HEK293 (cell line): ENCODE results near the gene FXR1.

Experiments used
- CTCF ChIA-PET: fragments of 350-600 bp; formaldehyde crosslinking; extraction: SDS; loops from one replicate; lab custom pipeline; 2021; ENCODE audit warnings: antibody characterized with exemption; lab: Yijun Ruan, JAX
- POLR2A ChIA-PET: fragments of 300-600 bp; formaldehyde crosslinking; extraction: SDS; loops from one replicate; lab custom pipeline; 2020; ENCODE audit warnings: antibody characterized with exemption, inconsistent platforms; lab: Yijun Ruan, JAX
- H3K27ac ChIP-seq: fragments of 200-500 bp; sonication (Bioruptor generic); 2 replicates; pipeline ENCODE4 v1.5.1; 2014; ENCODE audit warnings: low read depth, low read length, control low read depth, inconsistent platforms; ENCODE audit errors: extremely low read depth
- H3K36me3 ChIP-seq, 2 experiments: fragments of 200-500 bp in 1 of 2; sonication (Bioruptor generic) in 1 of 2; 1 replicate in 1 of 2; 2 replicates in 1 of 2; pipeline ENCODE4 v1.5.1; 2014 to 2017; ENCODE audit warnings: inconsistent platforms in 2 of 2, low read length in 2 of 2; ENCODE audit not compliant: control insufficient read depth in 2 of 2, insufficient read depth in 1 of 2
- H3K4me1 ChIP-seq: fragments of 200-500 bp; sonication (Bioruptor generic); 2 replicates; pipeline ENCODE4 v1.5.1; 2014; ENCODE audit warnings: mild to moderate bottlenecking, low read length, inconsistent platforms; ENCODE audit not compliant: control insufficient read depth, insufficient read depth
- H3K4me3 ChIP-seq: 2 replicates; pipeline ENCODE4 v1.5.1; 2011; ENCODE audit warnings: low read depth, mild to moderate bottlenecking, control low read depth, low read length, moderate library complexity
- H3K9me3 ChIP-seq: fragments of 200-500 bp; sonication (Bioruptor generic); 2 replicates; pipeline ENCODE4 v1.5.1; 2014; ENCODE audit warnings: low read depth, low read length, inconsistent platforms; ENCODE audit not compliant: control insufficient read depth, insufficient read depth
- BCL11A ChIP-seq: fragments of 450-650 bp; formaldehyde crosslinking; IDR thresholded peaks from 2 replicates; pipeline ENCODE4 v1.5.1; 2016; ENCODE audit warnings: low read depth, missing biosample characterization, missing genetic modification characterization
- FEZF1 ChIP-seq: fragments of 450-650 bp; formaldehyde crosslinking; IDR thresholded peaks from 2 replicates; pipeline ENCODE4 v1.5.1; 2016; ENCODE audit warnings: missing biosample characterization, missing genetic modification characterization
- KLF1 ChIP-seq: fragments of 450-650 bp; formaldehyde crosslinking; IDR thresholded peaks from 2 replicates; pipeline ENCODE4 v1.5.1; 2016; ENCODE audit warnings: missing biosample characterization, missing genetic modification characterization
- OVOL3 ChIP-seq: fragments of 450-650 bp; formaldehyde crosslinking; IDR thresholded peaks from 2 replicates; pipeline ENCODE4 v1.5.1; 2016; ENCODE audit warnings: missing biosample characterization, missing genetic modification characterization
- TRIM28 ChIP-seq: IDR thresholded peaks from 2 replicates; pipeline ENCODE4 v1.6.1; 2011; ENCODE audit warnings: low read length, control low read depth, borderline replicate concordance
- ZBTB48 ChIP-seq: fragments of 450-650 bp; formaldehyde crosslinking; IDR thresholded peaks from 2 replicates; pipeline ENCODE4 v1.5.1; 2016; ENCODE audit warnings: missing biosample characterization, missing genetic modification characterization
- ZNF121 ChIP-seq: fragments of 450-650 bp; formaldehyde crosslinking; IDR thresholded peaks from 2 replicates; pipeline ENCODE4 v1.5.1; 2016; ENCODE audit warnings: missing biosample characterization, missing genetic modification characterization
- ZNF155 ChIP-seq: fragments of 450-650 bp; formaldehyde crosslinking; IDR thresholded peaks from 2 replicates; pipeline ENCODE4 v1.5.1; 2016; ENCODE audit warnings: missing biosample characterization, missing genetic modification characterization
- ZNF274 ChIP-seq, 2 experiments: fragments of 200-500 bp in 1 of 2; fragments of 450-650 bp in 1 of 2; sonication (Bioruptor generic) in 1 of 2; formaldehyde crosslinking in 1 of 2; IDR thresholded peaks; 2 replicates each; pipeline versions ENCODE4 v1.5.1 to v1.6.1; 2014 to 2016; ENCODE audit warnings: borderline replicate concordance in 1 of 2, inconsistent platforms in 1 of 2, low read length in 1 of 2, missing biosample characterization in 1 of 2, missing genetic modification characterization in 1 of 2
- ZNF311 ChIP-seq: fragments of 450-650 bp; formaldehyde crosslinking; IDR thresholded peaks from 2 replicates; pipeline ENCODE4 v1.5.1; 2017; ENCODE audit warnings: missing biosample characterization, missing genetic modification characterization, borderline replicate concordance
- ZNF324 ChIP-seq: fragments of 450-650 bp; formaldehyde crosslinking; IDR thresholded peaks from 2 replicates; pipeline ENCODE4 v1.5.1; 2016; ENCODE audit warnings: missing biosample characterization, missing genetic modification characterization
- ZNF335 ChIP-seq: fragments of 450-650 bp; formaldehyde crosslinking; conservative IDR thresholded peaks from 2 replicates; pipeline ENCODE4 v1.5.1; 2016; ENCODE audit warnings: missing biosample characterization, missing genetic modification characterization
- ZNF433 ChIP-seq: fragments of 450-650 bp; formaldehyde crosslinking; IDR thresholded peaks from 2 replicates; pipeline ENCODE4 v1.5.1; 2016; ENCODE audit warnings: missing biosample characterization, missing genetic modification characterization, low read depth
- ZNF510 ChIP-seq: fragments of 450-650 bp; formaldehyde crosslinking; IDR thresholded peaks from 2 replicates; pipeline ENCODE4 v1.5.1; 2018; ENCODE audit warnings: mild to moderate bottlenecking, missing genetic modification characterization, missing biosample characterization; ENCODE audit not compliant: insufficient replicate concordance
- TF ChIP-seq, protein P1 (sequence below): fragments of 450-650 bp; formaldehyde crosslinking; IDR thresholded peaks from 2 replicates; pipeline ENCODE4 v1.5.1; 2017; ENCODE audit warnings: missing biosample characterization, mild to moderate bottlenecking, missing genetic modification characterization, moderate library complexity
- TF ChIP-seq, protein P2 (sequence below): fragments of 450-650 bp; formaldehyde crosslinking; IDR thresholded peaks from 2 replicates; pipeline ENCODE4 v1.5.1; 2016; ENCODE audit warnings: missing biosample characterization, missing genetic modification characterization
- TF ChIP-seq, protein P3 (sequence below): fragments of 450-650 bp; formaldehyde crosslinking; IDR thresholded peaks from 2 replicates; pipeline ENCODE4 v1.5.1; 2016; ENCODE audit warnings: missing biosample characterization, missing genetic modification characterization
- TF ChIP-seq, protein P4 (sequence below): fragments of 450-650 bp; formaldehyde crosslinking; IDR thresholded peaks from 2 replicates; pipeline ENCODE4 v1.5.1; 2016; ENCODE audit warnings: missing biosample characterization, missing genetic modification characterization, low read depth
- TF ChIP-seq, protein P5 (sequence below): fragments of 450-650 bp; IDR thresholded peaks from 2 replicates; pipeline ENCODE4 v1.5.1; 2018; ENCODE audit warnings: missing biosample characterization, mild to moderate bottlenecking, missing genetic modification characterization

The FXR1 gene

DNA sequence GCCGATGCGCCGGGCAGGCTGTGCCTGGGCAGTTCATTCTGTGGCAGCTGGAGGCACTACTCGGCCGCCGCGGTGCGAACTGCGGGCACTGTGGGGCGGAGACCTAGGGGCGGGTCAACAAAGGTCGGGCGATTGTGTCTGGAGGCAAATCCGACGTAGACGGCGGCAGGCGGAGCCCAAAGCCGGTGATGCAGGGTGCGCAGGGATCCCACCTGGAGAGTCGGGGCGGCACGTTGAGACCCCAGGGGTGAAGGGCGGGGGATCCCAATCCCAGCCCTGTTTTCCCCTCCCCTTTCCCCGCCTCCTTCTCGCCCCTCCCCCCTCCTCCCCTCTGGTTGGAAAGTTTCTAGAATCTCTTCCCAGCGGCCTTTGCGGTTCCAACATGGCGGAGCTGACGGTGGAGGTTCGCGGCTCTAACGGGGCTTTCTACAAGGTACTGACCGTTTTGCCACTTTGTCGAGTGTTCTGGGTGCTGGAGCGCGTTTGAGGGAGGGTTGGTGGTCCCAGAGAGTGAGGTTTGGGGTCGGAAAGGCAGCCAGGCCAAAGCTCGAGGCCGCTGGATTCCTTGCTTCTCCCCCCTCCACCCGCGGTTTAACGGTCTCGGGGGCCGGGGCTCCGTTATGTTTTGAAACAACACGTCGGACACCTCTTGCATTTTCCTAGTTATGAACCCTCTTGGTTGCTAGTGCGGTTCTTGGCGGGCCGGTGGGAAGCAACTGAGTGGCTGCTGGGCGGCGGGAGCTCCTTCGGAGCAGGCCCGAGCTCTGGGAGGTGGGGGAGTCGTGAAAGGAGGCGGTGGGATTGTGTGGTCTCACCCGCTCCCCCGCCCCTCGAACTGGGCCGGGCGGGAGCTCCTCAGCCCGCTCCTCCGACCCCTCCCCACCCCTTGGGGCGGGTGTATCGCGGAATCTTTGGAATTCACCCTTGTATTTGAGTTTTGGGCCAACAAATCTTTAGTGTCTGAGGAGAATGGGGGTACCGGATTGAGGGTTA is at the start of gene FXR1 (continued):
- TF ChIP-seq ZBTB48 (tag by site-specific recombination) (no peak), BCL11A (tag by site-specific recombination) (no peak), ZNF121 (tag by site-specific recombination) (no peak), OVOL3 (tag by site-specific recombination) (peak; percentile 73; the same call in 1 of the 2 replicates), ZNF324 (tag by site-specific recombination) (0 out of 2 replicates have a peak, but pooled peaks have one; percentile 19)
- TF ChIP-seq, protein P1, sequence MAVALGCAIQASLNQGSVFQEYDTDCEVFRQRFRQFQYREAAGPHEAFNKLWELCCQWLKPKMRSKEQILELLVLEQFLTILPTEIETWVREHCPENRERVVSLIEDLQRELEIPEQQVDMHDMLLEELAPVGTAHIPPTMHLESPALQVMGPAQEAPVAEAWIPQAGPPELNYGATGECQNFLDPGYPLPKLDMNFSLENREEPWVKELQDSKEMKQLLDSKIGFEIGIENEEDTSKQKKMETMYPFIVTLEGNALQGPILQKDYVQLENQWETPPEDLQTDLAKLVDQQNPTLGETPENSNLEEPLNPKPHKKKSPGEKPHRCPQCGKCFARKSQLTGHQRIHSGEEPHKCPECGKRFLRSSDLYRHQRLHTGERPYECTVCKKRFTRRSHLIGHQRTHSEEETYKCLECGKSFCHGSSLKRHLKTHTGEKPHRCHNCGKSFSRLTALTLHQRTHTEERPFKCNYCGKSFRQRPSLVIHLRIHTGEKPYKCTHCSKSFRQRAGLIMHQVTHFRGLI: no peak
- TF ChIP-seq, protein P2, sequence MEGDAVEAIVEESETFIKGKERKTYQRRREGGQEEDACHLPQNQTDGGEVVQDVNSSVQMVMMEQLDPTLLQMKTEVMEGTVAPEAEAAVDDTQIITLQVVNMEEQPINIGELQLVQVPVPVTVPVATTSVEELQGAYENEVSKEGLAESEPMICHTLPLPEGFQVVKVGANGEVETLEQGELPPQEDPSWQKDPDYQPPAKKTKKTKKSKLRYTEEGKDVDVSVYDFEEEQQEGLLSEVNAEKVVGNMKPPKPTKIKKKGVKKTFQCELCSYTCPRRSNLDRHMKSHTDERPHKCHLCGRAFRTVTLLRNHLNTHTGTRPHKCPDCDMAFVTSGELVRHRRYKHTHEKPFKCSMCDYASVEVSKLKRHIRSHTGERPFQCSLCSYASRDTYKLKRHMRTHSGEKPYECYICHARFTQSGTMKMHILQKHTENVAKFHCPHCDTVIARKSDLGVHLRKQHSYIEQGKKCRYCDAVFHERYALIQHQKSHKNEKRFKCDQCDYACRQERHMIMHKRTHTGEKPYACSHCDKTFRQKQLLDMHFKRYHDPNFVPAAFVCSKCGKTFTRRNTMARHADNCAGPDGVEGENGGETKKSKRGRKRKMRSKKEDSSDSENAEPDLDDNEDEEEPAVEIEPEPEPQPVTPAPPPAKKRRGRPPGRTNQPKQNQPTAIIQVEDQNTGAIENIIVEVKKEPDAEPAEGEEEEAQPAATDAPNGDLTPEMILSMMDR (tag by site-specific recombination): peak; percentile 76
- TF ChIP-seq, all 188 proteins: peak for 35

DNA sequence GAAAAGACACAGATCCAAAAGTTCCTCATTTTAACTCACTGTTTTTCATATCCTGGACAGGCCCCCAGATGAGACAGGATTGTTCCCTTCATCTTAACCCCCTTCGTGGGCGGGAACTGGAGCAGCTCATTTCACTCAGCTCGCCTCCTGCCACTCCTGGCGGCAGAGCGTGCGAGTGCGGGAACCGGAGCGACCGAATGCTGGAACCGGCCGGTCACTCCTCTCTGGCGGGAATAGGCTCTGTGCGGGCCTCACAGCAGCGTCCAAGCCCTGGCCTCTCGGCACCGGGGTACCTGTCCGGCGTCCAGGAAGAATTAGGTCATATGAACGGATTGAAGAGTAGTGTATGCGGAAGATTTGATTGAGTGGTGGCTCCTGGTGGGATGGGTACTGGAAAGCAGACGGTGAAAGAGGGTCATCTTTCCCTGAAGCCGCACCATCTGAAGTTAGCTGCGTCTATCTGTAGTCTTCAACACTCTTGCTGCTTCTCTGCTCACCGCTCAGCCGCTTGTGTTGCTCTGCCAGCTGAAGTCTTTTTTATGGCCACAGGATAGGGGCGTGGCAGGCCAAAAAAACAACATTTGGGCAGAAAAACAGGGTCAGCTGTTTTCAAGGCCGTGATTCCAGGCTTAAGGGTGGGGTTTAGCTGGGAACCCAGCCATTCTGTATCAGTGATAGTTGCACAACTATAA is 42.3 kb upstream of the FXR1 start:
- H3K9me3 ChIP-seq: no peaks in the 10 kb centered on the region
- POLR2A ChIA-PET: no interaction called here
- no peaks in the 10 kb centered on the region for H3K36me3 ChIP-seq
- TF ChIP-seq ZNF335 (tag by site-specific recombination) (no peak), ZNF155 (tag by site-specific recombination) (no peak), ZNF433 (tag by site-specific recombination) (no peak), ZNF311 (no peak)
- TF ChIP-seq, protein P3, sequence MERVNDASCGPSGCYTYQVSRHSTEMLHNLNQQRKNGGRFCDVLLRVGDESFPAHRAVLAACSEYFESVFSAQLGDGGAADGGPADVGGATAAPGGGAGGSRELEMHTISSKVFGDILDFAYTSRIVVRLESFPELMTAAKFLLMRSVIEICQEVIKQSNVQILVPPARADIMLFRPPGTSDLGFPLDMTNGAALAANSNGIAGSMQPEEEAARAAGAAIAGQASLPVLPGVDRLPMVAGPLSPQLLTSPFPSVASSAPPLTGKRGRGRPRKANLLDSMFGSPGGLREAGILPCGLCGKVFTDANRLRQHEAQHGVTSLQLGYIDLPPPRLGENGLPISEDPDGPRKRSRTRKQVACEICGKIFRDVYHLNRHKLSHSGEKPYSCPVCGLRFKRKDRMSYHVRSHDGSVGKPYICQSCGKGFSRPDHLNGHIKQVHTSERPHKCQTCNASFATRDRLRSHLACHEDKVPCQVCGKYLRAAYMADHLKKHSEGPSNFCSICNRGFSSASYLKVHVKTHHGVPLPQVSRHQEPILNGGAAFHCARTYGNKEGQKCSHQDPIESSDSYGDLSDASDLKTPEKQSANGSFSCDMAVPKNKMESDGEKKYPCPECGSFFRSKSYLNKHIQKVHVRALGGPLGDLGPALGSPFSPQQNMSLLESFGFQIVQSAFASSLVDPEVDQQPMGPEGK (tag by site-specific recombination): no peak
- no peaks in the 10 kb centered on the region for H3K4me1 ChIP-seq
- H3K27ac ChIP-seq: no peak overlapping the region
- CTCF ChIA-PET: no interaction called here
- H3K4me3 ChIP-seq: no peak overlapping the region

DNA sequence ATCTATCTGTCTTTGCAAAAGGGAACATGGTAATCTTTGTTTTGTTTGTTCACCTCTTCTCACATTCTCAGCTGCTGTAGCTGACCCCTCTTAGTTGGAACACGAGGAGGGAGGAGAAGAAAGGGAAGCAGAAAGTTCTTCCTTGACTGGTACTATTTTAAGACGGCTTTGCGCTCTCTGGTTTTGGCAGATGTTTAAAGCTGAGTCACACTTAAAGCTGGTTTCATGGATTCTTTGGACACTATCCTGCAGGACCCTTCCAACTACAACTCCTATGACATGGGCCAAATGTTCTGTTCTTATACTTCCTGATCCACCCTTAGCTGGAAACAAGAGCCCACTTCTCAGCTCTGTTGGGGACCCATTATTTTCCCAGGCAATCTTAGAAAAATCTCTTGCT is 40.6 kb upstream of the FXR1 start:
- ChIA-PET POLR2A (no interaction called here), CTCF (interaction anchor here (0.6 kb wide), 1 partner anchor 16 kb away, joined by 3 read pairs; no protein-coding TSS in a partner anchor)
- no peaks in the 10 kb centered on the region for H3K36me3 ChIP-seq
- no peaks in the 10 kb centered on the region for H3K4me1 ChIP-seq
- H3K4me3 ChIP-seq: no peak overlapping the region
- no peaks in the 10 kb centered on the region for H3K9me3 ChIP-seq
- H3K27ac ChIP-seq: no peak overlapping the region
- TF ChIP-seq ZNF274 (IDR thresholded peaks at IDR 0.05; ENCODE audit: low read length) (no peak), ZNF274 (tag by site-specific recombination; IDR thresholded peaks at IDR 0.05; ENCODE audit: borderline replicate concordance) (no peak), ZNF324 (tag by site-specific recombination) (no peak), ZNF510 (tag by site-specific recombination) (no peak), TRIM28 (no peak), FEZF1 (tag by site-specific recombination) (no peak), KLF1 (tag by site-specific recombination) (no peak)
- TF ChIP-seq, protein P4, sequence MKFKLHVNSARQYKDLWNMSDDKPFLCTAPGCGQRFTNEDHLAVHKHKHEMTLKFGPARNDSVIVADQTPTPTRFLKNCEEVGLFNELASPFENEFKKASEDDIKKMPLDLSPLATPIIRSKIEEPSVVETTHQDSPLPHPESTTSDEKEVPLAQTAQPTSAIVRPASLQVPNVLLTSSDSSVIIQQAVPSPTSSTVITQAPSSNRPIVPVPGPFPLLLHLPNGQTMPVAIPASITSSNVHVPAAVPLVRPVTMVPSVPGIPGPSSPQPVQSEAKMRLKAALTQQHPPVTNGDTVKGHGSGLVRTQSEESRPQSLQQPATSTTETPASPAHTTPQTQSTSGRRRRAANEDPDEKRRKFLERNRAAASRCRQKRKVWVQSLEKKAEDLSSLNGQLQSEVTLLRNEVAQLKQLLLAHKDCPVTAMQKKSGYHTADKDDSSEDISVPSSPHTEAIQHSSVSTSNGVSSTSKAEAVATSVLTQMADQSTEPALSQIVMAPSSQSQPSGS (tag by site-specific recombination): no peak
- TF ChIP-seq, protein P5, sequence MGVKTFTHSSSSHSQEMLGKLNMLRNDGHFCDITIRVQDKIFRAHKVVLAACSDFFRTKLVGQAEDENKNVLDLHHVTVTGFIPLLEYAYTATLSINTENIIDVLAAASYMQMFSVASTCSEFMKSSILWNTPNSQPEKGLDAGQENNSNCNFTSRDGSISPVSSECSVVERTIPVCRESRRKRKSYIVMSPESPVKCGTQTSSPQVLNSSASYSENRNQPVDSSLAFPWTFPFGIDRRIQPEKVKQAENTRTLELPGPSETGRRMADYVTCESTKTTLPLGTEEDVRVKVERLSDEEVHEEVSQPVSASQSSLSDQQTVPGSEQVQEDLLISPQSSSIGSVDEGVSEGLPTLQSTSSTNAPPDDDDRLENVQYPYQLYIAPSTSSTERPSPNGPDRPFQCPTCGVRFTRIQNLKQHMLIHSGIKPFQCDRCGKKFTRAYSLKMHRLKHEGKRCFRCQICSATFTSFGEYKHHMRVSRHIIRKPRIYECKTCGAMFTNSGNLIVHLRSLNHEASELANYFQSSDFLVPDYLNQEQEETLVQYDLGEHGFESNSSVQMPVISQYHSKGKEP (tag by site-specific recombination): no peak
